Measurements from ENCODE around the gene JARID2. TPM values are rescaled to one million over a fixed set of nuclear protein-coding genes. Genes with fewer than 3 reads are reported as not detected.
A peak's percentile ranks its signal among the peaks of the same experiment; 100 is the strongest.

Gene JARID2
- total and polyA plus RNA-seq, 2 of the 8 experiments (the other 6 are each of a cell fraction or from before 2014, with no cell fraction given), result 60.1 to 239 TPM

- Histone ChIP-seq H4K91ac (replicated peaks; ENCODE audit: insufficient read length, low read length) (no peak overlapping the region), H3K9ac (replicated peaks in 1 of 4; ENCODE audit: extremely low read depth in 1 of 4, low read depth in 3 of 4, low read length in 3 of 4) (no peak overlapping the region), H3K4me3 (ENCODE audit: extremely low read depth in 1 of 4, insufficient read depth in 2 of 4, low read depth in 3 of 4, low read length in 4 of 4) (no peak overlapping the region), H3K27me3 (replicated peaks in 1 of 4; ENCODE audit: control insufficient read depth in 3 of 4, extremely low read depth in 1 of 4, insufficient read depth in 3 of 4, low read length in 3 of 4) (no peaks in the 10 kb centered on the region), H3K79me1 (ENCODE audit: low read depth, low read length) (peaks cover 24% of the 10 kb centered on the region), H3K4me1 (replicated peaks in 1 of 4; ENCODE audit: control insufficient read depth in 3 of 4, insufficient read depth in 4 of 4, low read length in 3 of 4) (peaks cover 0 to 13% (median 8%) of the 10 kb centered on the region in 4 experiments; a peak in 6 of 7 replicates), H4K8ac (ENCODE audit: extremely low read depth, insufficient read depth, low read length) (no peak overlapping the region), H4K20me1 (replicated peaks in 1 of 2; ENCODE audit: control insufficient read depth in 1 of 2, insufficient read depth in 2 of 2, low read length in 2 of 2) (peaks cover 37 to 41% of the 10 kb centered on the region in 2 experiments), H2BK15ac (ENCODE audit: low read length) (no peak overlapping the region), H3K27ac (ENCODE audit: low read depth, low read length) (no peak overlapping the region), H2BK5ac (ENCODE audit: low read depth, low read length) (peak overlapping the region; percentile 62; the same call in 1 of the 2 replicates), H3K18ac (ENCODE audit: extremely low read depth, low read length) (no peak overlapping the region), H3K14ac (ENCODE audit: insufficient read length) (no peak overlapping the region), H2AK5ac (ENCODE audit: low read depth, low read length) (peak overlapping the region; percentile 15; the same call in 1 of the 2 replicates), H2AFZ (ENCODE audit: low read length) (no peak overlapping the region), H3K36me3 (ENCODE audit: control insufficient read depth in 2 of 4, insufficient read depth in 4 of 4, low read length in 3 of 4) (peaks cover 42 to 100% (median 81%) of the 10 kb centered on the region in 4 experiments), H4K5ac (ENCODE audit: insufficient read length, low read depth, low read length) (no peak overlapping the region), H2BK20ac (ENCODE audit: low read length) (no peak overlapping the region), H3K23me2 (ENCODE audit: low read depth, low read length) (no peaks in the 10 kb centered on the region; the same call in 1 of the 2 replicates), H3K79me2 (ENCODE audit: control insufficient read depth in 1 of 2, insufficient read depth in 2 of 2, low read length in 2 of 2) (peaks cover 0 to 72% of the 10 kb centered on the region in 2 experiments; a peak in 2 of 4 replicates), H3K23ac (ENCODE audit: insufficient read length) (no peak overlapping the region), H2BK12ac (ENCODE audit: low read depth, low read length) (peak overlapping the region; percentile 43), H2BK120ac (replicated peaks; ENCODE audit: low read depth, low read length) (no peak overlapping the region), H3K4ac (replicated peaks; ENCODE audit: insufficient read length, low read depth, low read length) (no peak overlapping the region), H3K9me3 (ENCODE audit: insufficient read depth in 2 of 2, low read depth in 1 of 2, low read length in 1 of 2) (no peaks in the 10 kb centered on the region), H3K56ac (replicated peaks; ENCODE audit: insufficient read length, low read depth, low read length) (no peak overlapping the region), H3K4me2 (ENCODE audit: insufficient read depth in 1 of 2, low read depth in 2 of 2, low read length in 2 of 2) (no peak overlapping the region)
- no peak for FAIRE-seq
- TF ChIP-seq RNF2 (IDR thresholded peaks at IDR 0.05; ENCODE audit: borderline replicate concordance, low read depth, low read length, missing control alignments, poor library complexity, severe bottlenecking), result no peak
- TF ChIP-seq SAP30 (IDR thresholded peaks at IDR 0.05; ENCODE audit: insufficient read depth, insufficient replicate concordance, low read length), result no peak
- TF ChIP-seq SP4 (IDR thresholded peaks at IDR 0.05; ENCODE audit: low read length), result no peak
- TF ChIP-seq CBX8 (IDR thresholded peaks at IDR 0.05; ENCODE audit: borderline replicate concordance, low read depth, low read length), result no peak
- TF ChIP-seq POLR2A (IDR thresholded peaks at IDR 0.05; ENCODE audit: control extremely low read depth in 1 of 2, low read depth in 2 of 2, low read length in 2 of 2), result no peak
- ChIA-PET POLR2A (ENCODE audit: partially characterized antibody) (no interaction called here), CTCF (ENCODE audit: partially characterized antibody) (interaction anchor here (0.9 kb wide), 1 partner anchor 115 kb away, joined by 4 read pairs; no protein-coding TSS in a partner anchor)
- no peak for DNase-seq (ENCODE audit: low read depth in 1 of 2, low spot score in 2 of 2)
- WGBS, 2 experiments (ENCODE audit: extremely low coverage in 1 of 2, insufficient coverage in 1 of 2, insufficient read length in 1 of 2, insufficient replicate concordance in 2 of 2, low coverage in 1 of 2, low lambda C conversion rate in 2 of 2, missing lambda C conversion rate in 1 of 2), result 92% methylated on average over 15 of the region's 15 CpGs; no CpG with 5 or more reads in 1 of the 2 experiments
Observed at GRCh38 chr6:15508931-15509330, 263.1 kb downstream of the JARID2 start.
